PFSK-1 (cell line): ENCODE data around the gene LRTM1.

ENCODE experiments used
- FOXP2 ChIP-seq: optimal IDR thresholded peaks from 2 replicates; pipeline ENCODE3; 2011; ENCODE audit warnings: borderline replicate concordance, control low read depth, inconsistent platforms; ENCODE audit not compliant: insufficient read depth; ENCODE audit errors: extremely low read length, extremely low read depth
- POLR2AphosphoS5 ChIP-seq: IDR thresholded peaks from 2 replicates; pipeline ENCODE4 v1.6.1; 2012; ENCODE audit warnings: low read depth, mild to moderate bottlenecking, control low read depth, low read length, moderate library complexity
- TAF1 ChIP-seq: IDR thresholded peaks from 2 replicates; pipeline ENCODE4 v1.6.1; 2012; ENCODE audit warnings: low read length, control low read depth, borderline replicate concordance; ENCODE audit not compliant: insufficient read depth

DNA sequence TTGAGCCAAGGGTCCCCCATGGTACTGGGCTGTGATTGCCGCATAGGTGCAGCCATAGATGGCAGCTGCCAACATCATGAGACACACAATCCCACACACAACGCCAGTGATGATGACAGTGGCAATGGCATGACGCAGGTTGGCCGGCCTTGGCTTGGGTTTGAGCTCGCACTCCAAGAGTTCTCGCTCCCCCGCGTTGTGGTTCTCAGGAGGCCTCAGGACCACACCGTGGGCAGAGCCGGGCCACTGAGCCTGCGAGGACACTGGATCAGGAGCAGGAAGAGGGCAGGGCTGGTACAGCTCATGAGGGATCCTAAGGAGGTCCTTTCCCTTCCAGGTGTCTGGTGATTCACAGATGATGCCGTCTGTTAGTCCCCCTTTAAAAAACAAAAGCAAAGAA lies 9.3 kb downstream of the LRTM1 start:
- TF ChIP-seq TAF1 (no peak), FOXP2 (no peak), POLR2AphosphoS5 (no peak)
